Cardiac muscle cell (in vitro differentiated cells and primary cell): ENCODE results near the gene SHC4. TPM values are rescaled to one million over a fixed set of nuclear protein-coding genes. Genes with fewer than 3 reads are reported as not detected.

Experiments
- DNase-seq, 2 donors: peaks; one replicate each; pipeline versions ENCODE4 v3.0.0 to v3.0.0-alpha.2; 2010 to 2017; ENCODE audit warnings: low read depth in 1 of 2, low spot score in 1 of 2
- H3K27ac ChIP-seq: fragments of 200-600 bp; sonication (generic); 2 replicates; pipeline ENCODE4 v1.5.1; 2016
- H3K27me3 ChIP-seq: fragments of 200-600 bp; sonication (generic); 2 replicates; pipeline ENCODE4 v1.6.0; 2016; ENCODE audit warnings: control low read depth
- H3K36me3 ChIP-seq: fragments of 200-600 bp; sonication (generic); 2 replicates; pipeline ENCODE4 v1.5.1; 2016; ENCODE audit warnings: control low read depth
- H3K4me1 ChIP-seq: fragments of 200-600 bp; sonication (generic); 2 replicates; pipeline ENCODE4 v1.8.1; 2017; ENCODE audit warnings: low read depth, mild to moderate bottlenecking, mixed run types
- H3K4me3 ChIP-seq: fragments of 200-600 bp; sonication (generic); 2 replicates; pipeline ENCODE4 v1.5.1; 2016; ENCODE audit warnings: mild to moderate bottlenecking
- H3K9me3 ChIP-seq: fragments of 200-600 bp; sonication (generic); 2 replicates; pipeline ENCODE4 v1.5.1; 2017; ENCODE audit warnings: low read depth, mild to moderate bottlenecking, control low read depth
- polyA plus RNA-seq: library from polyadenylated mRNA; unstranded; fragments of >200 nt; fragmentation: Nextera tagmentation; extraction: Ambion mirVana; gene quantifications from 2 replicates; pipeline ENCODE4 v1.2.1, GENCODE V29; 2016
- total RNA-seq: library from RNA; depleted of rRNA; stranded (reverse); fragments of >200 nt; gene quantifications from 2 replicates; pipeline ENCODE4 v1.2.3, GENCODE V29; 2016
- TF ChIP-seq, protein P1 (sequence below): IDR thresholded peaks from 2 replicates; pipeline ENCODE4 v1.5.1; 2012; ENCODE audit warnings: low read depth, mild to moderate bottlenecking, low read length

The SHC4 gene
- total and polyA plus RNA-seq, 2 experiments from 2014 or later = 1.3 to 1.5 TPM

GRCh38 chr15:48946074-48946839 is 17.5 kb downstream of the SHC4 start:
- Histone ChIP-seq H3K4me1 (peaks cover 9% of the 10 kb centered on the region), H3K36me3 (no peaks in the 10 kb centered on the region), H3K27me3 (no peaks in the 10 kb centered on the region), H3K27ac (no peak overlapping the region), H3K4me3 (no peak overlapping the region), H3K9me3 (no peaks in the 10 kb centered on the region)
- peak in 1 of 2 donors; percentile 72 for DNase-seq
- TF ChIP-seq, protein P1, sequence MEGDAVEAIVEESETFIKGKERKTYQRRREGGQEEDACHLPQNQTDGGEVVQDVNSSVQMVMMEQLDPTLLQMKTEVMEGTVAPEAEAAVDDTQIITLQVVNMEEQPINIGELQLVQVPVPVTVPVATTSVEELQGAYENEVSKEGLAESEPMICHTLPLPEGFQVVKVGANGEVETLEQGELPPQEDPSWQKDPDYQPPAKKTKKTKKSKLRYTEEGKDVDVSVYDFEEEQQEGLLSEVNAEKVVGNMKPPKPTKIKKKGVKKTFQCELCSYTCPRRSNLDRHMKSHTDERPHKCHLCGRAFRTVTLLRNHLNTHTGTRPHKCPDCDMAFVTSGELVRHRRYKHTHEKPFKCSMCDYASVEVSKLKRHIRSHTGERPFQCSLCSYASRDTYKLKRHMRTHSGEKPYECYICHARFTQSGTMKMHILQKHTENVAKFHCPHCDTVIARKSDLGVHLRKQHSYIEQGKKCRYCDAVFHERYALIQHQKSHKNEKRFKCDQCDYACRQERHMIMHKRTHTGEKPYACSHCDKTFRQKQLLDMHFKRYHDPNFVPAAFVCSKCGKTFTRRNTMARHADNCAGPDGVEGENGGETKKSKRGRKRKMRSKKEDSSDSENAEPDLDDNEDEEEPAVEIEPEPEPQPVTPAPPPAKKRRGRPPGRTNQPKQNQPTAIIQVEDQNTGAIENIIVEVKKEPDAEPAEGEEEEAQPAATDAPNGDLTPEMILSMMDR = no peak

- Histone ChIP-seq H3K9me3 (no peaks in the 10 kb centered on the region), H3K36me3 (no peaks in the 10 kb centered on the region), H3K27me3 (no peaks in the 10 kb centered on the region), H3K4me1 (peaks cover 9% of the 10 kb centered on the region), H3K27ac (no peak overlapping the region), H3K4me3 (no peak overlapping the region)
- TF ChIP-seq, protein P1 = no peak
- DNase-seq = peak in 1 of 2 donors; percentile 69
These were observed 18.3 kb downstream of the SHC4 start for GRCh38 chr15:48945386-48945785.

DNA sequence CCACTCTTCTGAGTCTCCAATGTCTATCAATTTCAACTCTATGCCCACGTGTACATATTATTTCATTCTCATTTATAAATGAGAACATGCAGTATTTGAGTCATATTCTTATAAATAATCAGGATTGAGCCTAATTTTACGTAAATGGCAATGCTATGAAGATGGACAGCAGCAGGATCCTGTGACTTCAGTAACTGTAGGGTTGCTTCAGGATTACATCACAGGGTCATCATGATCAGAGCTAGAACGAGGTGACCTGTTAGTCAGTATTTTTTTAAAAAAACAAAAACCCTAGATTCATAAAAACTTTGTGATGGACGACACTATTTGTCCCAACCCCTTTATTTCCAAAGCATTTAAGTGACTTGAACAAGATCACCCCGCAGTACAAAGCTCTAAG is 21.8 kb downstream of the SHC4 start:
- Histone ChIP-seq H3K27me3 (no peaks in the 10 kb centered on the region), H3K9me3 (no peaks in the 10 kb centered on the region), H3K36me3 (no peaks in the 10 kb centered on the region), H3K4me1 (peaks cover 5% of the 10 kb centered on the region), H3K27ac (no peak overlapping the region), H3K4me3 (no peak overlapping the region)
- DNase-seq = no peak
- TF ChIP-seq, protein P1 = no peak

GRCh38 chr15:48940508-48940907 is 23.2 kb downstream of the SHC4 start:
- Histone ChIP-seq H3K4me3 (no peak overlapping the region), H3K27ac (no peak overlapping the region), H3K4me1 (no peaks in the 10 kb centered on the region), H3K27me3 (no peaks in the 10 kb centered on the region), H3K9me3 (no peaks in the 10 kb centered on the region), H3K36me3 (no peaks in the 10 kb centered on the region)
- peak in 1 of 2 donors; percentile 88 for DNase-seq
- TF ChIP-seq, protein P1 = no peak

- Histone ChIP-seq H3K36me3 (no peaks in the 10 kb centered on the region), H3K27ac (no peak overlapping the region), H3K4me3 (no peak overlapping the region), H3K27me3 (no peaks in the 10 kb centered on the region), H3K4me1 (no peaks in the 10 kb centered on the region), H3K9me3 (no peaks in the 10 kb centered on the region)
- TF ChIP-seq, protein P1 = no peak
- DNase-seq = peak in 1 of 2 donors; percentile 94
These were observed 24.1 kb downstream of the SHC4 start for GRCh38 chr15:48939648-48940047.
